ENCODE data around the gene TMEM271.

The TMEM271 gene, protein sequence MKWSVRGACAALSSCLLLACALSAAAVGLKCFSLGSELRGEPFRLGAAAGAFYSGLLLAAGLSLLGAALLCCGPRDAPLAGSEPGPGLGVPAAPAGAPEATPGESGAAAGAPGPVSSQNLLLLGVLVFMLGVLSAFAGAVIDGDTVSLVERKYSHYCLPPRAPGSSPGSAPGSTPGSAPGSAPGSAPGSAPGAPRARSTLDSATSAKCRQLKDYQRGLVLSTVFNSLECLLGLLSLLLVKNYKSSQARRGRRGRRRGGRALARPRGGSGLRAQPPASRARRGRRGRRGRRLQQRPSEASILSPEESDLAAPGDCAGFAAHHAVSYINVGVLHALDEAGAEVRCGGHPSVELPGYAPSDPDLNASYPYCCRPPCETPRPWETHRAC

GRCh38 chr4:576245-576821 is at the start of gene TMEM271:
TSS of gene TMEM271 (minus strand) at chr4:576295. CDS start at chr4:576062, 233 bp downstream.
- DNase-seq (ENCODE audit: low spot score): no peak

DNA sequence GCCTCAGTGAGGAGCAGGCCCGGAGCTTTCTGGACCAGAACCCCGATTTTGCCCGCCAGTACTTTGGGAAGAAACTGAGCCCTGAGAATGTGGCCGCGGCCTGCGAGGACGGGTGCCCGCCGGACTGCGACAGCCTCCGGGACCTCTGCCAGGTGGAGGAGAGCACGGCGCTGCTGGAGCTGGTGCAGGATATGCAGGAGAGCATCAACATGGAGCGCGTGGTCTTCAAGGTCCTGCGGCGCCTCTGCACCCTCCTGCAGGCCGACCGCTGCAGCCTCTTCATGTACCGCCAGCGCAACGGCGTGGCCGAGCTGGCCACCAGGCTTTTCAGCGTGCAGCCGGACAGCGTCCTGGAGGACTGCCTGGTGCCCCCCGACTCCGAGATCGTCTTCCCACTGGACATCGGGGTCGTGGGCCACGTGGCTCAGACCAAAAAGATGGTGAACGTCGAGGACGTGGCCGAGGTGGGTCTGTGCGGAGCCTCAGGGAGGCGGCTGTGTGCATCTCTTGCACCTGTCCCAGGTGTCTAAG is 49.6 kb upstream of the TMEM271 start:
- no peak for DNase-seq (ENCODE audit: low spot score)

GRCh38 chr4:624705-625590 is 48.9 kb upstream of the TMEM271 start, which contains the start of gene PDE6B:
TSS of gene PDE6B (plus strand) at chr4:625573. CDS start at chr4:625627, 54 bp downstream.
- DNase-seq (ENCODE audit: low spot score): no peak

- DNase-seq (ENCODE audit: low spot score): no peak
These were observed 47.9 kb upstream of the TMEM271 start for GRCh38 chr4:623914-624566.

DNA sequence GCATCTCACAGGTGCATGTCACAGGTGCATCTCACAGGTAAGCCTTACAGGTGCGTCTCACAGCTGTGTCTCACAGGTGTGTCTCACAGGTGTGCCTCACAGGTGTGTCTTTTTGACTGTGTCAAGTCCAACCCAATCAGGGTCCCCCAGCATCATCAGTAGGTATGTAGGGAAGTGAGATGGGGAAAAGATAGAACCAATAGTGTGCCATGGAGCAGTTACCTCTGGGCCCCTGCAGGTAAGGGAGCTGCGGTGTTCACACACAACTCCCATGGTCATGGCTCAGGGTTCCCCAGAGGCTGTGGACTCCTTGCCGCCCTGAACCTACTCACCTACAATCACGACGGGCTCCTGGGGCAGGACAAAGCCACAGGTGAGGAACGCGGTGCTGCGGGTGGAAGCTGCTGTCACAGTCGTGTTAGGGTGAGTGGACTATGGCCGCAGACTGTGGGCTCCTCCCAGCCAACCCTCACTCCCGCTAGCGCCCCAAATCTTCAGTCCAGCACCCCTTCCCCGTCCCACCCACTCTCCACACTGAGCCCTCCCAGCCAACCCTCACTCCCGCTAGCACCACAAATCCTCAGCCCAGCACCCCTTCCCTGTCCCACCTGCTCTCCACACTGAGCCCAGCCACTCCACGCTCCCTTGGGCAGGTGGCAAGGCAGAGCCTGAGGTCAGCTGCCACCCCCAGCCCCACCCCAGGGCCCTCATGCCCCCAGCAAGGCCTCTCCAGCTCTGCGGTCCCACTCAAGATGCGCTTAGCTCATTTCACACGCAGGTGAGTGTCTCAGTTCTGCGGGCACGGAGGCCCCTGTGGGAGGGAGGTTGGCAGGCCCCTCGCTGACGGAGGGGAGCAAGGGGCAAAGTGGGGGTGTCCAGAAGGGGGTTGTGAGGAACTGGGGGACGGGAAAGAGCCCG is 47.2 kb upstream of the TMEM271 start:
- DNase-seq (ENCODE audit: low spot score): no peak

DNA sequence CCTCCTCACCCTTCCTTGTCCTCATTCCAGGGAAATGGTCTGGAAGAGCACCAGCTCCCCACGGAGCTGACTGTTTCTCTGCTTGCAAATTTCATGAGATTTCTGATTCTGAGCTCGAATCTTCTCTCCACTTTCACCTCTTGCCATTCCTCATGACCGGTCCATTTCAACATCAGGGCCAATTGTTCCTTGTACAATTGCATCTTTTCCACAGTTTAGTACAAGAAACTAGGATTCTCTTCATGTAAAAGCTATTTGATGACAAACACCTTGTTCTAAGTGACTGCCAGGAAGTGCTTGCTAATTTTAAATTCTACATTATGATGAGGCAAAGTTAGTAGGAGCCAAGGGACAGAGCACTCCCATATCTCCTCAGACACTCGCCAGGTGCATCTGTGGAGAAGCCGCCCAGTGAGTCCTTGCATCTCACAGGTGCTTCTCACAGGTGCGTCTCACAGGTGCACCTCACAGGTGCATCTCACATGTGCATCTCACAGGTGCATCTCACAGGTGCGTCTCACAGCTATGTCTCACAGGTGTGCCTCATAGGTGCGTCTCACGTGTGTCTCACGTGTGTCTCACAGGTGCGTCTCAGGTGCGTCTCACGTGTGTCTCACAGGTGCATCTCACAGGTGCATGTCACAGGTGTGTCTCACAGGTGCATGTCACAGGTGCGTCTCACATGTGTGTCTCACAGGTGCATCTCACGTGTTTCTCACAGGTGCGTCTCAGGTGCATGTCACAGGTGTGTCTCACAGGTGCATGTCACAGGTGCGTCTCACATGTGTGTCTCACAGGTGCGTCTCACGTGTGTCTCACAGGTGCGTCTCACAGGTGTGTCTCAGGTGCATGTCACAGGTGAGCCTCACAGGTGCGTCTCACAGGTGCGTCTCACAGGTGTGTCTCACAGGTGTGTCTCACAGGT is 46.2 kb upstream of the TMEM271 start:
- no peak for DNase-seq (ENCODE audit: low spot score)

- DNase-seq (ENCODE audit: low spot score): no peak
These were observed 45.4 kb upstream of the TMEM271 start for GRCh38 chr4:621296-622070.

DNA sequence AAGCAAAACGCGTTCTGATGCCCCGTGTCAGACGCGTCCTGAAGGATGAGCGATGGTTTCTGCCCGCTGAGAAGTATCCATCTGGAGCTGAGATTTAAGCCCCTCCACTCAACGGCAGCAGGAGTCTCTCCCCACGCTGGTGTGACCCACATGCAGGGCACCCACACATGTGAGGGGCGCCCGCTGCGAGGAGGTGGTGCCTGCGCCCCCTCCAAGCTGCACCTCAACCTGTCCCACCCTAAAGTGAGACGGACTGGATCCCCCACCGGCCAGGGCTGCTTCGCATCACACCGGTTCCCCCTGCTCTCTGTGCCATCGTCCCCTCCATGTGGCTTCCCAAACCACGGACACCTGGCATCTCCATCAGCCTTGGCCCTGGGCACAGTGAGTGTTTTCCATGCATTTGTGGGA is 44.8 kb upstream of the TMEM271 start:
- no peak for DNase-seq (ENCODE audit: low spot score)

GRCh38 chr4:620201-620600 is 44.1 kb upstream of the TMEM271 start:
- no peak for DNase-seq (ENCODE audit: low spot score)

GRCh38 chr4:617644-618641 is 41.8 kb upstream of the TMEM271 start:
- DNase-seq (ENCODE audit: low spot score): no peak

DNA sequence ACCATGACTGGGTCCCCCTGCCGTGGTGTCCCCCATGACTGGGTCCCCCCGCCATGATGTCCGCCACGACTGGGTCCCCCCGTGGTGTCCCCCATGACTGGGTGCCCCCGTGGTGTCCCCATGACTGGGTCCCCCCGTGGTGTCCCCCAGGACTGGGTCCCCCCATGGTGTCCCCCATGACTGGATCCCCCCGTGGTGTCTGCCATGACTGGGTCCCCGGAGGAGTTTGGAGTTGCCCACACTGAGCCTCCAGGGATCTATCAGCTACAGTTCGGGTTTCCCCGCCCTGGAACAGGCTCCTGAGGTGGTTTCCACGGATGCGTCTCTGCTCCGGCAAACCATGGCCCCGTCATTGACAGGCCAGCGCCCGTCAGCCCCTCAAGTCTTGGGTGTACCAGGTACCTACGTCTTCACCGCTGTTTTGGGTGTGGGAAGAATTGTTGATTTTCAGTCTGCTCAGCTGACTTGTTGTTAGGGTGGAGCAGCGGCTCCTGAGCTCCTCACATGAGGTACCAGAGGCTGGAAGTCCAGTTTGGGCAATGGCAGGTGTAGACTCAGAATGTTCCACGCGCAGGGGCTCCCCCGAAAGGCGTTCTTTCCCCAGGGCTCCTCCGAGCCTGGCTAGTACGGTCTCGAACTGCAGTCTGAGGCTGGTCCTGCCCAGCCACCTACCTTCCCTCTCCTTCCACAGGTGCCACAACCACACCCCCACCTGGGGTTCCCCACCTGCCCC is 41.0 kb upstream of the TMEM271 start:
- DNase-seq (ENCODE audit: low spot score): no peak

DNA sequence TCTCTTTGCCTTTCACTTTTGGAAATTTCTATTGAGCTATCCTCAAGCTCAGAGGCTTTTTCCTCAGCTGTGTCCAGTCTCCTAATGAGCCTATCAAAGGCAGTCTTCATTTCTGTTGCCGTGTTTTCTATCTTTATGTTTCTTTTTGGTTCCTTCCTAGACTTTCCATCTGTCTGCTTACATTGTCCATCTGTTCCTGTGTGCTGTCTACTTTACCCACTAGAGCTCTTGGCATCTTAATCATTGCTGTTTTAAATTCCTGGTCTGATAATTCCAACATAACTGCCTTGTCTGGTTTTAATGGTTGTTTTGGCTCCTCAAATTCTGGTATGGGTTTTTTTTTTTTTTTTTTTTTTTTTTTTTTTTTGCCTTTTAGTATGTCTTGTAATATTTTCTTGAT is 40.0 kb upstream of the TMEM271 start:
- DNase-seq (ENCODE audit: low spot score): no peak

- DNase-seq (ENCODE audit: low spot score): no peak
These were observed 37.0 kb upstream of the TMEM271 start for GRCh38 chr4:613126-613525.

DNA sequence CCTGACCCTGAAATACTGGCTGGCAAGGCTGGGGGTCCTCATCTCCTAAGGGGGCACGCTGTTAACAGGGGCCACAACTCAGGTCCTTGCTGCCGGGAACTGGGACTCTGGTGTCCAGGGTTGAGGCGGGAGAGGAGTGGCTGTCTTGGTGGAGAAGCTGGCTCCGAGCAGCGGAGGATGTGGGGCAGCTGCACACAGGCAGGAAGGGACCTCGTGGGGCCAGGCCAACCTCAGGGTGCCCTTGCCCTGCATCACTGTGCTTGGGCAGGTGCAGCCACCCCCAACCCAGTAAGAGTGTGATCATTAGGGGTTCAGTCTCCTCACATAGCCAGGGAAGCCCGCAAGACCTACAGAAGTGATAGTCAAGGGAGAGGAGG is 36.6 kb upstream of the TMEM271 start:
- DNase-seq (ENCODE audit: low spot score): no peak

- DNase-seq (ENCODE audit: low spot score): no peak
These were observed 36.1 kb upstream of the TMEM271 start for GRCh38 chr4:612052-612748.

All from CD4-positive, alpha-beta T cell treated with Interleukin-15 for 4 hours (primary cell).